ENCODE results near the gene ITIH2.
"Not testable (repeated sequence)": the region's sequence is repeated elsewhere in the genome, so short reads cannot be mapped to it uniquely, and the experiment has no call there.

ITIH2 gene

DNA sequence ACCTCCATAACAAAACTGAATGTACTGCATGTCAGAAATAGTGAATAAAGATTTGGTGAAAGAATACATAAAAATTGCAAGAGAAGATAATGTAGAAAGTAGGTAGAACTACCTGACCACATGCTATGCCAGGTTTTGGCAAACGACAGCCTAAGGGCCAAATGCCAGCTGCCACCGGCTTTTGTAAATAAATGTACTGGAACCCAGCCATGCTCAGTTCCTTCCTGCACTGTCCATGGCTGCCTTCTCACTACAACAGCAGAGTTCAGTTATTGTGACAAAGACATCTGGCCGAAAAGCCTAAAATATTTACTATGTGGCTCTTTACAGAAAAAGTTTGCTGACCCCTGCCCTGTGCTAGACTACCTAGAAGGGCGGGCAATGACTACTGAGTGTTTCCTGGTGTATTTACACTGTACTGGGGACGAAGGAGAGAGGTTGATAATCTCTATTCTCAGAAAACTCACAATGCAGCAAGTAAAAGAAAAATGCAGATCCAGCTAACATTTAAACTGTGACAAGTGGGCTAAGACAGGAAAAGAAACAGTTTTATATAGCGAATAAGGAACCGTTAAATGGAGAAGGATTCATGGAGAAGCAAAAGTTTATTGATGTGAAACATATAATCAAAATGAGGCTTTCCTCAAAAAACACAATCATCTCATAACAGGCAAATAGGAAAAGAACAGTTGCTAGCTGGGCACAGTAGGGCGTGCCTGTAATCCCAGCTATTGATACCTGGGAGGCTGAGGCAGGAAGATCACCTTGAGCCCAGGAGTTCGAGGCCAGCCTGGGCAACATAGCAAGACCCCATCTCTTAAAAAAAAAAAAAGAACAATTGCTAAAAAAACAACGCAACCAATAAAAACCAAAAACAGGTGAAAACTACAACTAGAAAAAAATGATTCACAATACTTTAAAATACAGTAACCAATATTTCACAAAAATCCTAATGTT lies 71.0 kb downstream of the ITIH2 start:
- in situ Hi-C loops (cut with HindIII; ENCODE audit: low pct_unique_long_range_greater_than_20kb, low sequenced_read_pairs): no loop called here
- peak; percentile 30 to 86 for DNase-seq (ENCODE audit: low read depth in 1 of 2, low spot score in 1 of 2)
- TF ChIP-seq JUND (IDR thresholded peaks at IDR 0.05; ENCODE audit: low read depth): no peak

- in situ Hi-C loops (cut with HindIII; ENCODE audit: low pct_unique_long_range_greater_than_20kb, low sequenced_read_pairs): no loop called here
- no peak for TF ChIP-seq JUND (IDR thresholded peaks at IDR 0.05; ENCODE audit: low read depth)
Measured at GRCh38 chr10:7776777-7777176, 73.7 kb downstream of the ITIH2 start.

DNA sequence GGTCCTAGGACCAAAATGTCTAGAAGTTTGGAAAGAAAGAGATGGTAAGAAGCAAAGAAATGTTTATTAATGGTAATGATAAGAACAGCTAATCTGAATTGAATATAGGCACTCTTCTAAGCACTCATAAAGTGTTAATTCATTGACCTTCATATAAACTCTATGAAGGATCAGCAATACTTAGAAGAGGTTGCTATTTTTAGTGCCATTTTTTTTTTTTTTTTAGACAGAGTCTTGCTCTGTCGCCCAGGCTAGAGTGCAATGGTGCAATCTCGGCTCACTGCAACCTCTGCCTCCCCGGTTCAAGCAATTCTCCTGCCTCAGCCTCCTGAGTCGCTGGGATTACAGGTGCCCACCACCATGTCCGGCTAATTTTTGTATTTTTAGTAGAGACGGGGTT lies 79.1 kb downstream of the ITIH2 start:
- DNase-seq (ENCODE audit: low read depth in 1 of 2, low spot score in 1 of 2); in situ Hi-C loops (cut with HindIII; ENCODE audit: low pct_unique_long_range_greater_than_20kb, low sequenced_read_pairs): not testable (repeated sequence)

More at GRCh38 chr10:7776777-7777176, 73.7 kb downstream of the ITIH2 start:
- DNase-seq (ENCODE audit: low read depth in 1 of 2, low spot score in 1 of 2): no peak

- in situ Hi-C loops (cut with HindIII; ENCODE audit: low pct_unique_long_range_greater_than_20kb, low sequenced_read_pairs): no loop called here
- no peak for TF ChIP-seq JUND (IDR thresholded peaks at IDR 0.05; ENCODE audit: low read depth)
- DNase-seq (ENCODE audit: low read depth in 1 of 2, low spot score in 1 of 2): no peak
Measured at GRCh38 chr10:7786430-7786829, 83.3 kb downstream of the ITIH2 start.

DNA sequence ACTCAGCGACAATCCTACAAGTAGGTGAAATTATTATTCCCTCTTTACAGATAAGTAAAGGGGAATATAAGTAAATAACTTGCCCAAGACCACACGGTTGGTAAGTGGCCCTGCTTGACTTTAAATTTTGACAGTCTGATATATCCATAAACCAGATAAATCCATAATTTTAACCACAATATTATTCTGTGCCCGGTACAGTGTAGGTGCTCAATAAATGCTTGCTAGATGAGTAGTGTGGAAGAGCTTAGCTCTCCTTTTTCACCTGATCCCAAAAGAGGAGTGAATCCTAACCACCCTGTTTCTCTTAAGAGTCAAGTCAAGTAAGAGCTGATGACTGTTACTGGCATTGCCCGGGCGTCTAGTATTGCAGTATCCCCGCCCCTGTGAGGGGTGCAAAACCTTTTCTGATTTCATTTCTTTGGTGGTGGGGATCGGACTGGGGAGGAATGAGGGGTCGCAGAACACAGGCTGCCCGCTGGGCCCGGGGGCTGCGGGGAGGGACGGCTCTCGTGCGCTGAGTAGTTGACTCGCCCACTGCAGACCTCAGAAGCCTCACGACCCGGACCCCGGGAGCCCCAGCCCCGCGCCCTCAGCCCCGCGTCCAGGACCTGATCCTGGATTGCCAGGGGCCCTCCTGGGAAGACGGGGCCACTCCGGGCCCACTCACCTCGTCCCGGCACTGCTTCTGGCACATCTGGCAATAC lies 84.2 kb downstream of the ITIH2 start:
- no peak for TF ChIP-seq JUND (IDR thresholded peaks at IDR 0.05; ENCODE audit: low read depth)
- in situ Hi-C loops (cut with HindIII; ENCODE audit: low pct_unique_long_range_greater_than_20kb, low sequenced_read_pairs): no loop called here
- DNase-seq (ENCODE audit: low read depth in 1 of 2, low spot score in 1 of 2): peak in 1 of 2 experiments; percentile 39

DNA sequence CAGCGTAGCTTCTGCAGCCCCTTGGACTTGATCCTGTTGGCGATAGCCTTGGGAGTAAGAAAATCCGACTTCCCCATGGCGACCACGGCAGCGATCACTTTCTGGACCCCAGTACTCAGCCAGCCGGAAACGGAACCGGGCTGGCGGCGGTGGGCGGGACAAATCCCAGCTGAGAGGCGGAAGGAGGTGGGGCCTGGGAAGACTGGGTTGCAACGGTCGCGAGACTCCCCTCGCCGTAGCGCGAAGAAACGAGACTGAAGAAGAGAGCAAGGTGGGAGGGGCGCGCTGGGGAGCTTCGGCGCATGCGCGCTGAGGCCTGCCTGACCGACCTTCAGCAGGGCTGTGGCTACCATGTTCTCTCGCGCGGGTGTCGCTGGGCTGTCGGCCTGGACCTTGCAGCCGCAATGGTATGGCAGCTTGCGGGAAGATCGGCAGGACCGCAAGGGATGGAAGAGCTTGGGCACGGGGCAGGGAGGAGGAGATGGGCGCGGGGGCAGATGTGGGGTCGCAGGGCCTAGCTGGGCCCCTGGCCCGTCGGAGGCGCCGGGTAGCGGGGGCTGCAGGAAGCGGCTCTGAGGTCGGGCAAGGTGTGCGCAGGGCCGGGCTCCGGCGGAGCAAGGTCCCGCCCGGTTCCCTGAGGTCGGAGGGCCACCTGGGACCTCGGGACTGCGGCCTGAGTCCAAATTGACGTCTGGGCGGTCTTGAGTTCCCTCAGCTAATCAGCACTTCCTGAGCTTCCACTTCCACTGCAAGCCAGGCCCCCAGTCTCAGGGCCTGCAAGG lies 84.9 kb downstream of the ITIH2 start, which contains the start of the genes ATP5F1C and KIN:
Gene ATP5F1C (plus strand): TSS at position 321 of the 782 bp plus-strand sequence. CDS start 31 bp downstream, at position 352.
Gene KIN (minus strand): TSS at position 137 of the 782 bp plus-strand sequence. CDS start 60 bp downstream, at position 77.
- TF ChIP-seq JUND (IDR thresholded peaks at IDR 0.05; ENCODE audit: low read depth): no peak
- peak; percentile 99 for DNase-seq (ENCODE audit: low read depth in 1 of 2, low spot score in 1 of 2)
- in situ Hi-C loops (cut with HindIII; ENCODE audit: low pct_unique_long_range_greater_than_20kb, low sequenced_read_pairs): no loop called here

- TF ChIP-seq JUND (IDR thresholded peaks at IDR 0.05; ENCODE audit: low read depth): no peak
- in situ Hi-C loops (cut with HindIII; ENCODE audit: low pct_unique_long_range_greater_than_20kb, low sequenced_read_pairs): no loop called here
- peak; percentile 21 to 49 for DNase-seq (ENCODE audit: low read depth in 1 of 2, low spot score in 1 of 2)
Measured at GRCh38 chr10:7788639-7789286, 85.6 kb downstream of the ITIH2 start.

DNA sequence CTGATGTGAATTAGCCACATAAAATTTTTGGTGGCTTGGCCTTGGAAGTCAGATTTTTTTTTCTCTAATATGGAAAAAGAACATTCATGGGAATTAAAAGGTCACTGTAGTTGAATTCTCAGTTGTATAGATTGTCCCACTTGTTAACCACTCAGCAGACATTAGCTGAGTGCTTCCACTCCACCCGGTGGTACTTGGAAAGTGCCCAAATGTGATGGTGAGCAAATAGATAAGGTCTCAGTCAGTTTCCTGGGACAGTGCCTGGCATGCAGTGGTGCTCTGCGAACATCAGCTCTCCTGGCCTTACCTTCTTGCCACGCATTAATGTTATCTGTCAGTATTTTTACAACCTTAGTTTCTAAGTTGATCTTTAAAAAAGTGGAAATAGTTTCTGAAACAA lies 86.3 kb downstream of the ITIH2 start:
- no peak for DNase-seq (ENCODE audit: low read depth in 1 of 2, low spot score in 1 of 2)
- in situ Hi-C loops (cut with HindIII; ENCODE audit: low pct_unique_long_range_greater_than_20kb, low sequenced_read_pairs): no loop called here
- TF ChIP-seq JUND (IDR thresholded peaks at IDR 0.05; ENCODE audit: low read depth): no peak

- in situ Hi-C loops (cut with HindIII; ENCODE audit: low pct_unique_long_range_greater_than_20kb, low sequenced_read_pairs): no loop called here
- TF ChIP-seq JUND (IDR thresholded peaks at IDR 0.05; ENCODE audit: low read depth): no peak
Measured at GRCh38 chr10:7792541-7792940, 89.4 kb downstream of the ITIH2 start.

DNA sequence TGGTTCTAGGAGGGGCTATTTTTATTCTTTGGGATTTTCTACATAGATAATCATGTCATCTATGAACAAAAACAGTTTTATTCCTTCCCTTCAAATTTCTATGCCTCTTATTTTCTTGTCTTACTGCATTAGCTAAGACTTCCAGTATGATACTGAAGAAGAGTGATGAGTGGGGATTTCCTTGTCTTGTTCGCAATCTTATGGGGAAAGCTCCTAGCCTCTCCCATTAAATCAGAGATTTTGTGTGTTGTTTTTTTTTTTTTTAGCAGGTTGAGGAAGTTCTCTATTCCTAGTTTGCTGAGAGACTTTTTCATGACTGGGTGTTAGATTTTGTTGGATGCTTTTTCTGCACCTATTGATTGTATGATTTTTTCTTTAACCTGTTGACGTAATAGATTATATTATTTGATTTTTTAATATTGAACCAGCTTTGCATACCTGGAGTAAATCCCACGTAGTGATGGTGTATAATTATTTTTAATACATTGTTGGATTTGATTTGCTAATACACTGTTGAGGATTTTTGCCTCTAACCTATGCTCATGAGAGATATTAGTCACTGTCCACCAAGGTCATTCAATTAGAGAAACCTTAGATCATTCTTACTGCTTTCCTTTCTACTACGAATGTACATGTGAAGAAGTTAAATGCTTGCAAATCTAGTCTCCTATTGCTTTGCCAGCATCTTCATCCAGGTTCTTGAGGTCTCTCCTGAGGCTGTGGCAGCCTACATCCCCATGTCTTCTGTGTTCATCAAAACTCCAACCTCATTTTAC lies 91.3 kb downstream of the ITIH2 start:
- in situ Hi-C loops (cut with HindIII; ENCODE audit: low pct_unique_long_range_greater_than_20kb, low sequenced_read_pairs): no loop called here
- TF ChIP-seq JUND (IDR thresholded peaks at IDR 0.05; ENCODE audit: low read depth): no peak
- no peak for DNase-seq (ENCODE audit: low read depth in 1 of 2, low spot score in 1 of 2)

More at GRCh38 chr10:7792541-7792940, 89.4 kb downstream of the ITIH2 start:
- no peak for DNase-seq (ENCODE audit: low read depth in 1 of 2, low spot score in 1 of 2)

DNA sequence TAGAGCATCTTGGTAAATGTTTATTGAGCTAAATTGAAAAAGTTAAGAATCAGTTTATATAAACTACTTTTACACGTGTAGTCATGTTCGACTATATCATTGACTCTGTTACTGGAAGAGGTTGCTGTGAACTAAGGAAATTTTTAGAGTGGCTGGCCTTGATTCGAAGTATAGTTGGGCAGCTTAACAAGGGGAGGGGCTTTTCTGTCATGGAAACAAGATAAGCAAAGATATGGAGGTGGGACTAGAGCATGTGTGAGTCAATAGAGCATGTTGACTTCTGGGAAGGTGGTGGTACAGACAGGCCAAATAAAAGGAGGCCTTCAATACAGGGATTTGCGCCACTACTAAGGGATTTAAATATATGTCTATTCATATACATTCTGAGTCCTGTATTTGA lies 92.5 kb downstream of the ITIH2 start:
- in situ Hi-C loops (cut with HindIII; ENCODE audit: low pct_unique_long_range_greater_than_20kb, low sequenced_read_pairs): no loop called here
- no peak for DNase-seq (ENCODE audit: low read depth in 1 of 2, low spot score in 1 of 2)
- no peak for TF ChIP-seq JUND (IDR thresholded peaks at IDR 0.05; ENCODE audit: low read depth)

Data from T47D (cell line).